OCI-M2 (cell line): Measurements from ENCODE around the gene WDR41.
"Not testable (repeated sequence)": the region's sequence is repeated elsewhere in the genome, so short reads cannot be mapped to it uniquely, and the experiment has no call there.

ENCODE experiments used
- DNase-seq: peaks from one replicate; lab custom pipeline; 2025; ENCODE audit not compliant: unreplicated experiment; lab: John Stamatoyannopoulos, UW

WDR41 gene

DNA sequence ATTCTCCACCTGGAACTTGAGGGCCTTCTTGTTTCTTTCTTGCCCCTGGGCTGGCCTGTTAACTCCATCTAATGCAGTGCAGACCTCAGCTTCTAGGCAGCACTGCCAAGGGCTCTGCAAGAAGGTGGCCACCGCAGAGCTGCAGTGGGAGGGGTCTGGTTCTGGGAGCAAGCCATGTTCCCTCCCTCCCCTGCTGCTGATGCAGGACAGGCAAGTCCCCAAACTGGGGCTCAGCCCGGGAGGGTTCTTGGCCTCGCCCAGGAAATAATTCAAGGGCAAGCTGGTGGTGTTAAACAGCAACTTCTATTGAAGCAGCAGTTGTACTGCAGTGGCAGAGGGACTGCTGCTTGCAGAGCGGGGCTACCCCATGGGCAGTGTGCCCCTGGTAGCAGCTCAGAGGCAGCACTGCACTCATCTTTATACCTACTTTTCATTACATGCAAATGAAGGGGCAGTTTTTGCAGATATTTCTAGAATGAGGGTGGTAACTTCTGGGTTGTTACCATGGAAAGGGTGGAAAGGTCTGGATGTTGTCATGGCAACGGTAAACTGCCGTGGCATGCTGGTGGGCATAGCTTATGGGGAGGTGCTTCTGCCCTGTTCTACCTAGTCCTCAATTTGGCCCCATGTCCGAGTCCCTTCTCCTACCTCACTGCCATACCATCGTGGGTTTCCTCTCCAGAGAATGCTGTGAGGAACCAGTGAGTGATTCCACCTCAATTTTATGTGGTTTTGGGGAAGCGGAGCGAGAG is 82.1 kb downstream of the WDR41 start:
- DNase-seq = no peak

GRCh38 chr5:77407152-77407551 is 85.0 kb downstream of the WDR41 start:
- no peak for DNase-seq

- DNase-seq = no peak
Measured at GRCh38 chr5:77402796-77403195, 89.3 kb downstream of the WDR41 start.

- no peak for DNase-seq
Measured at GRCh38 chr5:77400645-77401044, 91.5 kb downstream of the WDR41 start.

GRCh38 chr5:77398896-77399295 is 93.2 kb downstream of the WDR41 start:
- DNase-seq = no peak

GRCh38 chr5:77398458-77398857 is 93.7 kb downstream of the WDR41 start:
- no peak for DNase-seq

- DNase-seq = no peak
Measured at GRCh38 chr5:77397686-77398292, 94.3 kb downstream of the WDR41 start.

DNA sequence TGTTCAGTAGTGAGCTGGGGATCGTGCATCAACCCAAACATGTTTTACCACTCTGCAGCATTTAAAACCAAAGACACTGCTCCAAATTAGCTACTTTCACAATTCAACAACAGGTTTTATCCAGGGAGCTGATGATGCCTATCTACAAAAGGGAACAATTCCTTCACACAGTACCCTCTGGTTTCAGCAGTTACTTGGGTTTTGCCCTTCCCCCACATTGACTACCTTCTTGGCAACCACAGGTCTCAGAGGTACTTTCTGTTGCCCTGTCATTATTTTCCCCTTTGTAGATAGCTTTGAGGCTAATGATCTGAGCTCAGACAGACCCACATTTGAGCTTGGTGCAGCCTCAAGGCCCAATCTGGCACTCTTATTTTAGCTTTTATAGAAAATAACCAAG is 96.1 kb downstream of the WDR41 start:
- DNase-seq = no peak

GRCh38 chr5:77394064-77394715 is 97.9 kb downstream of the WDR41 start:
- no peak for DNase-seq

DNA sequence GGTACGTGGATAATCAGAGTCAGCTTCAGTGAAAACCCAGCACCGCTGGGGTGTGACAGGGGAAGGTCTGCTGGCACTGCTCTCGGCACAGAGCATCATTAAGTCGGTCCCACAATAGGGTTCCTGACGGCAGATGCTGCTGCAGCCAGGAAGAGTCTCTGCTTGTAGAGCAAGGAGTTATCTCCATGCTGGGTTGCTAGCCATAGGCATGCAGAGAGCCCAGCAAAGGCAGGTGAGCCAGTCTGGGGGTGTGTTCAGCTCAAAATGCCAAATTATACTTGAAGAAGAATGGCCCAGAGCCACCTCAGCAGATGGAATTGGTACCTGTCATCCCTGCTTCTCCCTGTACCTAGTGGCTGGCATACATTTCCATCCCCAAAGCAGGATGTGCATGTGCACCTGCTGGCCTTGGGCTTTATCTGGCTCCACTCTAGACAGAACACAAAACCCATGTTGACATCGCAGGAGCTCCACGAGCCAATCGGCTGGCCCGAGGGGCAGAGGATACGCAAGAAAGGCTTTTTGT is 100.8 kb downstream of the WDR41 start:
- DNase-seq = no peak

DNA sequence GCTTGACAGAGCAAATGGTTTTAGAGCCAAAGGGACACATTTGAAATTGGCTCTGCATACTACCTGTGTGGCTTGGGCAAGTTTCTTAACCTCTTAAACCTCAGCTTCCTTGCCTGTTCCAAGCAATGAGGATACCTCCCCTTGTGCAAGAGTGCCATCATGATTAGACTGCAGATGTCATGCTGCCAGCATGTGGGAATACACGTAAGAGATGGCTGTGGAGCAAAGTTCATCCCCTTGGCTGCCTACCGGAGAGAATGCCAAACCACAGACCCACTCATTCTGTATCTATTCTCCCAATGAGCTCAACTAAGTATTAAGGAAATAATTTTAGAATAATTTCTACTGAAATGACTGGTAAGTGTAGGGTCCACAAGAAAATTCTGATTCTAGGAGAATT is 101.3 kb downstream of the WDR41 start:
- no peak for DNase-seq

DNA sequence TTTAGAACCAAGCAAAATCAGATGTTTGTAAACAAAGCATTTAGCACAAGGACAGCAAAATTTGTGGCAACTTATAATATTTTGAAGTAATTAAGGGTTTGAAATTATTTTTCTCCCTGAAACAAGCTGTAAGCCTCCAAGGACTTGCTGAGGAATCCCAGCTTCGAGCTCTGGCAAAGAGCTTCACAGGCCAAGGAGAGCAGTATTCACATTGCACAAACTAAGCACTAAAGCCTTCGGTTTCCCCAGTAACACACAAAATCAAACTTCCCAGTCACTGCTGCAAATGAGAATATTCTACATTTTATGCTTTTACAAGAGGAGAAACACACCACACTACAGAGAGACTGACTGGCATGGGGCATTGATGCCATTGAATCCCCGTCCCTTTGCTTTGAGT is 101.9 kb downstream of the WDR41 start:
- DNase-seq = no peak

DNA sequence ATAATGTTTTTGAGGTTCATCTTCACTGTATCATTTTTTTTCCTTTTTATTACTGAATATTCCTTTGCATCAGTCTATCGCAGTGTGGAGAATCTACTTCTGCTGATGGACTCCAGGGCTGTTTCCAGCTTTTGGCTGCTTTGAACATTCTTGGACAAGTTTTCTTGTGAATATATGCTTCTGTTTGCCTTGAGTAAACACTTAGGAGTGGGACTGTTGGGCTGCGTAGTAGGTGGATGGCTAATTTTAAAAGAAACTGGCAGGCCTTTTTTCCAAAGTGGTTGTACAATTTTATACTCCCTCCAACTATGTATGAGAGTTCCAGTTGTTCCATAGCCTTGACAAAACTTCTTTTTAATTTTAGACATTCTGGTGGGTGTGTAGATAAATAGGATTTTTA is 102.4 kb downstream of the WDR41 start:
- no peak for DNase-seq

DNA sequence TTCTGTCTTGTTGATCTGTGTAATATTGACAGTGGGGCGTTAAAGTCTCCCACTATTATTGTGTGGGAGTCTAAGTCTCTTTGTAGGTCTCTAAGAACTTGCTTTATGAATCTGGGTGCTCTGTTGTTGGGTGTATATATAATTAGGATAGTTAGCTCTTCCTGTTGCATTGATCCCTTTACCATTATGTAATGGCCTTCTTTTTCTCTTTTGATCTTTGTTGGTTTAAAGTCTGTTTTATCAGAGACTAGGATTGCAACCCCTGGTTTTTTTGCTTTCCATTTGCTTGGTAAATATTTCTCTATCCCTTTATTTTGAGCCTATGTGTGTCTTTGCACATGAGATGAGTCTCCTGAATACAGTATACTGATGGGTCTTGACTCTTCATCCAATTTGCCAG is 105.8 kb downstream of the WDR41 start:
- not testable (repeated sequence) for DNase-seq

DNA sequence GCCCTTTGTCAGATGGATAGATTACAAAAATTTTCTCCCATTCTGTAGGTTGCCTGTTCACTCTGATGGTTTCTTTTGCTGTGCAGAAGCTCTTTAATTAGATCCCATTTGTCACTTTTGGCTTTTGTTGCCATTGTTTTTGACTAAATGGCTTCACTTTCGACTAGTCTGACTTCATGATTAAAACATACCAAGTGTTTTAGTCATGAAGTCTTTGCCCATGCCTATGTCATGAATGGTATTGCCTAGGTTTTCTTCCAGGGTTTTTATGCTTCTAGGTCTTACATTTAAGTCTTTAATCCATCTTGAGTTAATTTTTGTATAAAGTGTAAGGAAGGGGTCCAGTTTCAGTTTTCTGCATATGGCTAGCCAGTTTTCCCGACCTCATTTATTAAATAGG is 108.8 kb downstream of the WDR41 start:
- not testable (repeated sequence) for DNase-seq
